ENCODE measurements around the gene PTK7. TPM values are rescaled to one million over a fixed set of nuclear protein-coding genes. Genes with fewer than 3 reads are reported as not detected.
"Not testable (repeated sequence)": the region's sequence is repeated elsewhere in the genome, so short reads cannot be mapped to it uniquely, and the experiment has no call there.

Gene PTK7
- total and polyA plus RNA-seq, 2 of the 8 experiments (the other 6 are each of a cell fraction or from before 2014, with no cell fraction given) = 110 to 138 TPM

DNA sequence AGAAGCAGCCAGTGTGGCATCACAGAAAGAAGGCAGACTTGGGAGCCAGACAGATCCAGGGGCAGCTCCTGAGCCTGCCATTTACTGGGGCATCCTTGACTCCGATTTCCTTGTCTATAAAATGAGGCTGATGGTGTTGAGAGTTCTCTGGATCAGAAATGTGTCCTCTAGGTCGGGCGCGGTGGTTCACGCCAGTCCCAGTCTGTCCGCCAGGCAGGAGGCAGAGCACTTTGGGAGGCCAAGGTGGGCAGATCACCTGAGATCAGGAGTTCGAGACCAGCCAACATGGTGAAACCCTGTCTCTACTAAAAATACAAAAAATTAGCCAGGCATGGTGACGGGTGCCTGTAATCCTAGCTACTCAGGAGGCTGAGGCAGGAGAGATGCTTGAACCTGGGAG, 41.4 kb downstream of the PTK7 start:
- H3K18ac ChIP-seq (ENCODE audit: extremely low read depth, low read length); H3K9me3 ChIP-seq (ENCODE audit: insufficient read depth in 2 of 2, low read depth in 1 of 2, low read length in 1 of 2); H3K56ac ChIP-seq (replicated peaks; ENCODE audit: insufficient read length, low read depth, low read length); H3K23ac ChIP-seq (ENCODE audit: insufficient read length); H3K4me2 ChIP-seq (ENCODE audit: insufficient read depth in 1 of 2, low read depth in 2 of 2, low read length in 2 of 2); H2BK20ac ChIP-seq (ENCODE audit: low read length); H3K4ac ChIP-seq (replicated peaks; ENCODE audit: insufficient read length, low read depth, low read length); H2BK5ac ChIP-seq (ENCODE audit: low read depth, low read length); H3K9ac ChIP-seq (replicated peaks in 1 of 4; ENCODE audit: extremely low read depth in 1 of 4, low read depth in 3 of 4, low read length in 3 of 4); H2AK5ac ChIP-seq (ENCODE audit: low read depth, low read length); H2AFZ ChIP-seq (ENCODE audit: low read length); H2BK12ac ChIP-seq (ENCODE audit: low read depth, low read length); H3K27me3 ChIP-seq (replicated peaks in 1 of 4; ENCODE audit: control insufficient read depth in 3 of 4, extremely low read depth in 1 of 4, insufficient read depth in 3 of 4, low read length in 3 of 4); H2BK120ac ChIP-seq (replicated peaks; ENCODE audit: low read depth, low read length); H3K27ac ChIP-seq (ENCODE audit: low read depth, low read length); H4K8ac ChIP-seq (ENCODE audit: extremely low read depth, insufficient read depth, low read length); H3K4me3 ChIP-seq (ENCODE audit: extremely low read depth in 1 of 4, insufficient read depth in 2 of 4, low read depth in 3 of 4, low read length in 4 of 4); H3K14ac ChIP-seq (ENCODE audit: insufficient read length); H4K5ac ChIP-seq (ENCODE audit: insufficient read length, low read depth, low read length); DNase-seq (ENCODE audit: low read depth in 1 of 2, low spot score in 2 of 2); H4K91ac ChIP-seq (replicated peaks; ENCODE audit: insufficient read length, low read length); H2BK15ac ChIP-seq (ENCODE audit: low read length); H3K23me2 ChIP-seq (ENCODE audit: low read depth, low read length); FAIRE-seq; H3K36me3 ChIP-seq (ENCODE audit: control insufficient read depth in 2 of 4, insufficient read depth in 4 of 4, low read length in 3 of 4); H4K20me1 ChIP-seq (replicated peaks in 1 of 2; ENCODE audit: control insufficient read depth in 1 of 2, insufficient read depth in 2 of 2, low read length in 2 of 2): not testable (repeated sequence)
- peaks cover 31% of the 10 kb centered on the region for H3K79me1 ChIP-seq (ENCODE audit: low read depth, low read length)
- CTCF ChIA-PET (ENCODE audit: partially characterized antibody) = interaction anchor here (1.5 kb wide), 1 partner anchor 26 kb away, joined by 5 read pairs; no protein-coding TSS in a partner anchor
- 86% methylated on average over 8 of the region's 8 CpGs; no CpG with 5 or more reads in 1 of the 2 experiments for WGBS, 2 experiments (ENCODE audit: extremely low coverage in 1 of 2, insufficient coverage in 1 of 2, insufficient read length in 1 of 2, insufficient replicate concordance in 2 of 2, low coverage in 1 of 2, low lambda C conversion rate in 2 of 2, missing lambda C conversion rate in 1 of 2)
- POLR2A ChIA-PET (ENCODE audit: partially characterized antibody) = interaction anchor here (1.7 kb wide), 1 partner anchor 27 kb away, joined by 3 read pairs; no protein-coding TSS in a partner anchor
- peaks cover 3 to 81% of the 10 kb centered on the region in 2 experiments; a peak in 3 of 4 replicates for H3K79me2 ChIP-seq (ENCODE audit: control insufficient read depth in 1 of 2, insufficient read depth in 2 of 2, low read length in 2 of 2)
- peaks cover 3 to 16% (median 6%) of the 10 kb centered on the region in 4 experiments; a peak in 6 of 7 replicates for H3K4me1 ChIP-seq (replicated peaks in 1 of 4; ENCODE audit: control insufficient read depth in 3 of 4, insufficient read depth in 4 of 4, low read length in 3 of 4)
